ENCODE results near the gene TTLL4. TPM values are rescaled to one million over a fixed set of nuclear protein-coding genes. Genes with fewer than 3 reads are reported as not detected.

TTLL4 gene
- total RNA-seq, 5 donors from 2014 or later (not counting 1 experiment from before 2014, with no cell fraction given) = 16.9 to 29.6 (median 24.4) TPM

DNA sequence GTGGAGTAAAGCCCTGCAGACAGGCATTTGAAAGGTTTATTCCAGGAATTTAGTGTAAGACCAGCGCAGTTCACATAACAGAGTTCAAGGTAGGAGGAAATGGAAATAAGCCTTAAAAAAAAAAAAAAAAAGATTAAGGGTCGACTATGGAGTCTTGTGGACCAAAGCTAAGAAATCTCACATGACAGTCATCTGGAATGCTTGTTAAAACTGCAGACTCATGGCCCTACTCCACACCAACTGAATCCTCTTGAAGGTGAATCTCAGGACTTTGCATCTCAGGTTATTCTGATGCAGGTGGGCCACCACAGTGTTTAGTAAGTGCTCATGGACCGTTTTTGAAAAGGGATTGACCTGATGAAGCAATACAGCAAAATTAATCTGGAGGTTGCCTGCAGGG lies 8.8 kb downstream of the TTLL4 start:
- H3K9me3 Mint-ChIP-seq = peaks cover 0 to 2% (median 2%) of the 10 kb centered on the region in 3 donors
- no peaks in the 10 kb centered on the region for H3K27me3 Mint-ChIP-seq
- Histone ChIP-seq H3K27ac (ENCODE audit: low read length) (no peak overlapping the region), H3K4me3 (ENCODE audit: control insufficient read depth in 1 of 2, extremely low read depth in 1 of 2, low read length in 1 of 2) (no peak overlapping the region), H3K9me3 (no peaks in the 10 kb centered on the region), H3K4me1 (ENCODE audit: control insufficient read depth in 1 of 2, extremely low read depth in 1 of 2, insufficient read depth in 2 of 2, low read length in 2 of 2) (no peaks in the 10 kb centered on the region), H3K27me3 (replicated peaks in 1 of 2; ENCODE audit: control insufficient read depth in 2 of 2, extremely low read depth in 1 of 2, insufficient read depth in 2 of 2, low read length in 1 of 2) (no peaks in the 10 kb centered on the region), H3K36me3 (ENCODE audit: control insufficient read depth in 2 of 2, extremely low read depth in 1 of 2, insufficient read depth in 1 of 2, low read length in 1 of 2) (peaks cover 0 to 8% of the 10 kb centered on the region in 2 donors)
- H3K27ac Mint-ChIP-seq = no peak overlapping the region
- ATAC-seq (replicated peaks in 1 of 4) = no peak
- 88% methylated on average over 1 of the region's 3 CpGs for WGBS (ENCODE audit: insufficient coverage)
- no peak overlapping the region for H3K4me3 Mint-ChIP-seq
- no peak for DNase-seq
- H3K4me1 Mint-ChIP-seq = peaks cover 19 to 31% (median 23%) of the 10 kb centered on the region in 3 donors
- ChIA-PET POLR2A (no interaction called here), CTCF (no interaction called here)
- H3K36me3 Mint-ChIP-seq = peaks cover 18% of the 10 kb centered on the region

DNA sequence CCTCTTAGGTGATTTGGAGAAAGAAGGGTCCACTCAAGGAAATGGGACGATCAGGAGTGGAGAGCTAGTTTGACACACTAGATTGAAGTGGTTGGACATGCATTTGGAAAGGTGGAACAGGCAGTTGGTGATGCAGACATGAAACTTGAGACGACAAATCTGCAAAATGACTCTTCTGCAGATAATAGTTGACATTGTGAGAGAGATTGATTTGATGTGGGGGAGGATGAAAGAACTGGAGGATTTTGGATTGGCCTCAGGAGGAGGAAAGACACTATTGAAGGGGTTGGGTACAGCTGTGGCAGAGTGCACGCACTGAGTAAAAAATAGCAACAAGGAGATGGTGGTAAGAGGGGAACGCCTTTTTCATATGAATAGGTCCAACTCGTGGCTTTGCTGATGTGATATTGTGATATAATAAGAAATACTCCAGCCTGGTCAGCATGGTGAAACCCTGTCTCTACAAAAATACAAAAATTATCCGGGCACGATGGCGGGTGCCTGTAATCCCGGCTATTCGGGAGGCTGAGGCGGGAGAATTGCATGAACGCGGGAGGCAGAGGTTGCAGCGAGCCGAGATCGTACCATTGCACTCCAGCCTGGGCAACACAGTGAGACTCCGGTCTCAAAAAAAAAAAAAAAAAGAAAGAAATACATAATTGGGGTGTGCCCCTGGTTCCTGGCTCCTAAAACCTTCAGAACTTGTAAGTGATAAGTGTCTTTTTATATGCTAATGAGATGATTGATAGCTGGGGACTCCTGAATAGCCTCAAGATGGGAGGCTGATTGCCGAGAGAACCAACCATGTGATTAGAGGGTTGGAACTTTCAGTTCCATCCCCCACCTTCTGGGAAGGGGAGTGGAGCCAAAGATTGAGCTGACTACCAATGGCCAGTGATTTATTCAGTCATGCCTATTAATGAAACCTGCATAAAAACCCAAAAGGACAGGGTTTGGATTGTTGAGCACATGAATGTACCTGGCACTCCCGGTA lies 9.7 kb downstream of the TTLL4 start:
- Mint-ChIP-seq H3K4me3 (no peak overlapping the region), H3K9me3 (peaks cover 0 to 4% (median 3%) of the 10 kb centered on the region in 3 donors), H3K4me1 (peaks cover 19 to 33% (median 23%) of the 10 kb centered on the region in 3 donors), H3K27me3 (no peaks in the 10 kb centered on the region), H3K27ac (no peak overlapping the region), H3K36me3 (peaks cover 18% of the 10 kb centered on the region)
- no peak overlapping the region for H3K4me3 ChIP-seq (ENCODE audit: control insufficient read depth in 1 of 2, extremely low read depth in 1 of 2, low read length in 1 of 2)
- DNase-seq (no peak), ATAC-seq (replicated peaks in 1 of 4) (no peak)
- no peak overlapping the region for H3K27ac ChIP-seq (ENCODE audit: low read length)
- POLR2A ChIA-PET = no interaction called here
- peaks cover 2% of the 10 kb centered on the region for H3K9me3 ChIP-seq
- no peaks in the 10 kb centered on the region for H3K4me1 ChIP-seq (ENCODE audit: control insufficient read depth in 1 of 2, extremely low read depth in 1 of 2, insufficient read depth in 2 of 2, low read length in 2 of 2)
- H3K36me3 ChIP-seq (ENCODE audit: control insufficient read depth in 2 of 2, extremely low read depth in 1 of 2, insufficient read depth in 1 of 2, low read length in 1 of 2) = peaks cover 0 to 8% of the 10 kb centered on the region in 2 donors
- CTCF ChIA-PET = interaction anchor here (0.6 to 0.7 kb wide), 3 partner anchors 38 to 151 kb away, joined by 4 to 6 read pairs (median 6); no protein-coding TSS in a partner anchor
- no peaks in the 10 kb centered on the region for H3K27me3 ChIP-seq (replicated peaks in 1 of 2; ENCODE audit: control insufficient read depth in 2 of 2, extremely low read depth in 1 of 2, insufficient read depth in 2 of 2, low read length in 1 of 2)
- WGBS (ENCODE audit: insufficient coverage) = 91% methylated on average over 15 of the region's 19 CpGs

DNA sequence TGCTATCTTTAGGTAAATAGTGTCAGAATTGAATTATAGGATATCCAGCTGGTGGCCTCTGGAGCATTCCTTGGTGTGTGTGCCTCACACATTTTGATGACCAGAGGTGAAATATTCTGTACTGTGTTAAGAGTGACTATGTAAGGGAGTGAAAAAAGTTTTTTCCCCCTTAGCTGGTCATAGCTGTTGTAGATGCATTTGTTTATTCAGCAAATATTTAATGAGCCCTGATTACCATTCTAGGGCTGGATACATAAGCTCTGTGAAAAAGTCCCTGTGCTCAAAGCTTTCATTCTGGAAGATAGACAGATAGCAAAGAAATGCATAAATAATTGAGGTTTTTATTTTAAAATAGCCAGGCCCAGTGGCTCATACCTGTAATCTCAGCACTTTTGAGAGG lies 10.9 kb downstream of the TTLL4 start:
- H3K27ac ChIP-seq (ENCODE audit: low read length) = no peak overlapping the region
- H3K27me3 Mint-ChIP-seq = no peaks in the 10 kb centered on the region
- H3K27ac Mint-ChIP-seq = no peak overlapping the region
- ATAC-seq (replicated peaks in 1 of 4) = no peak
- peaks cover 3 to 9% (median 6%) of the 10 kb centered on the region in 3 donors for H3K9me3 Mint-ChIP-seq
- peaks cover 0 to 8% of the 10 kb centered on the region in 2 donors for H3K36me3 ChIP-seq (ENCODE audit: control insufficient read depth in 2 of 2, extremely low read depth in 1 of 2, insufficient read depth in 1 of 2, low read length in 1 of 2)
- H3K36me3 Mint-ChIP-seq = peaks cover 21% of the 10 kb centered on the region
- no peak overlapping the region for H3K4me3 ChIP-seq (ENCODE audit: control insufficient read depth in 1 of 2, extremely low read depth in 1 of 2, low read length in 1 of 2)
- no peak overlapping the region for H3K4me3 Mint-ChIP-seq
- no peak for DNase-seq
- no peaks in the 10 kb centered on the region for H3K4me1 ChIP-seq (ENCODE audit: control insufficient read depth in 1 of 2, extremely low read depth in 1 of 2, insufficient read depth in 2 of 2, low read length in 2 of 2)
- peaks cover 2% of the 10 kb centered on the region for H3K9me3 ChIP-seq
- CTCF ChIA-PET = interaction anchor here in 1 of 2 donors (0.6 to 1.6 kb wide), 3 partner anchors 11 to 420 kb away, joined by 3 to 6 read pairs (median 5); partner anchors contain the start of genes BCS1L, TTLL4 and ZNF142
- H3K27me3 ChIP-seq (replicated peaks in 1 of 2; ENCODE audit: control insufficient read depth in 2 of 2, extremely low read depth in 1 of 2, insufficient read depth in 2 of 2, low read length in 1 of 2) = no peaks in the 10 kb centered on the region
- peaks cover 19 to 33% (median 23%) of the 10 kb centered on the region in 3 donors for H3K4me1 Mint-ChIP-seq
- POLR2A ChIA-PET = no interaction called here

DNA sequence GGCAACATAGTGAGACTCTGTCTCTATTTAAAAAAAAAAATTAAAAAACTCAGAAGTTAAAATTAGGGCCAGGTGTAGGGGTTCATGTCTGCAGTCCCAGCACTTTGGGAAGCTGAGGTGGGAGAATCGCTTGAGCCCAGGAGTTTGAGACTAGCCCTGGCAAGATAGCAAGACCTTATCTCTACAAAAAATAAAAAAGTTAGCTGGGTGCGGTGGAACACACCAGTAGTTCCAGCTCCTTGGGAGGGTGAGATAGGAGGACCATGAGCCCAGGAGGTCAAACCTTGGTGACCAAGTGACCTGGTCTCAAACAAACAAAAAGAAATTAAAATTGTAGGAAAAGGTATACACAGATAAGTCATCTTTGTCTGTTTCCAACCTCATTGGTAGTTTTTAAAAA lies 11.3 kb downstream of the TTLL4 start:
- Histone ChIP-seq H3K27me3 (replicated peaks in 1 of 2; ENCODE audit: control insufficient read depth in 2 of 2, extremely low read depth in 1 of 2, insufficient read depth in 2 of 2, low read length in 1 of 2) (no peaks in the 10 kb centered on the region), H3K4me3 (ENCODE audit: control insufficient read depth in 1 of 2, extremely low read depth in 1 of 2, low read length in 1 of 2) (no peak overlapping the region), H3K4me1 (ENCODE audit: control insufficient read depth in 1 of 2, extremely low read depth in 1 of 2, insufficient read depth in 2 of 2, low read length in 2 of 2) (no peaks in the 10 kb centered on the region), H3K9me3 (peaks cover 2% of the 10 kb centered on the region), H3K36me3 (ENCODE audit: control insufficient read depth in 2 of 2, extremely low read depth in 1 of 2, insufficient read depth in 1 of 2, low read length in 1 of 2) (peaks cover 0 to 8% of the 10 kb centered on the region in 2 donors), H3K27ac (ENCODE audit: low read length) (no peak overlapping the region)
- ATAC-seq (replicated peaks in 1 of 4) (no peak), DNase-seq (no peak)
- Mint-ChIP-seq H3K4me3 (no peak overlapping the region), H3K27me3 (no peaks in the 10 kb centered on the region), H3K36me3 (peaks cover 21% of the 10 kb centered on the region), H3K9me3 (peaks cover 3 to 9% (median 6%) of the 10 kb centered on the region in 3 donors), H3K27ac (no peak overlapping the region), H3K4me1 (peaks cover 19 to 33% (median 23%) of the 10 kb centered on the region in 3 donors)
- ChIA-PET POLR2A (interaction anchor here in 1 of 2 donors (0.6 kb wide), 1 partner anchor 219 kb away, joined by 7 read pairs; no protein-coding TSS in a partner anchor), CTCF (interaction anchor here in 1 of 2 donors (0.6 to 1.6 kb wide), 3 partner anchors 12 to 420 kb away, joined by 3 to 6 read pairs (median 5); partner anchors contain the start of genes BCS1L, TTLL4 and ZNF142)
- no CpG with 5 or more reads among the region's 2 CpGs for WGBS (ENCODE audit: insufficient coverage)

- H3K36me3 ChIP-seq (ENCODE audit: control insufficient read depth in 2 of 2, extremely low read depth in 1 of 2, insufficient read depth in 1 of 2, low read length in 1 of 2) = peaks cover 0 to 4% of the 10 kb centered on the region in 2 donors
- WGBS (ENCODE audit: insufficient coverage) = 36% methylated on average over 1 of the region's 1 CpG
- H3K27me3 Mint-ChIP-seq = no peaks in the 10 kb centered on the region
- no peak overlapping the region for H3K4me3 ChIP-seq (ENCODE audit: control insufficient read depth in 1 of 2, extremely low read depth in 1 of 2, low read length in 1 of 2)
- CTCF ChIA-PET = interaction anchor here in 1 of 2 donors (0.6 to 1.6 kb wide), 4 partner anchors 12 to 421 kb away, joined by 3 to 6 read pairs (median 4); partner anchors contain the start of genes BCS1L, TTLL4 and ZNF142
- no peaks in the 10 kb centered on the region for H3K27me3 ChIP-seq (replicated peaks in 1 of 2; ENCODE audit: control insufficient read depth in 2 of 2, extremely low read depth in 1 of 2, insufficient read depth in 2 of 2, low read length in 1 of 2)
- DNase-seq = no peak
- peaks cover 3 to 9% (median 6%) of the 10 kb centered on the region in 3 donors for H3K9me3 Mint-ChIP-seq
- H3K4me3 Mint-ChIP-seq = no peak overlapping the region
- no peak for ATAC-seq (replicated peaks in 1 of 4)
- peak overlapping the region in 1 of 2 donors; percentile 10 for H3K27ac Mint-ChIP-seq
- H3K36me3 Mint-ChIP-seq = peaks cover 23% of the 10 kb centered on the region
- peaks cover 2% of the 10 kb centered on the region for H3K9me3 ChIP-seq
- no peaks in the 10 kb centered on the region for H3K4me1 ChIP-seq (ENCODE audit: control insufficient read depth in 1 of 2, extremely low read depth in 1 of 2, insufficient read depth in 2 of 2, low read length in 2 of 2)
- peaks cover 18 to 33% (median 23%) of the 10 kb centered on the region in 3 donors for H3K4me1 Mint-ChIP-seq
- POLR2A ChIA-PET = interaction anchor here in 1 of 2 donors (0.6 kb wide), 1 partner anchor 218 kb away, joined by 7 read pairs; no protein-coding TSS in a partner anchor
- no peak overlapping the region for H3K27ac ChIP-seq (ENCODE audit: low read length)
These were observed 11.8 kb downstream of the TTLL4 start for GRCh38 chr2:218722419-218722818.
